ENCODE measurements around the gene HYAL2. TPM values are rescaled to one million over a fixed set of nuclear protein-coding genes. Genes with fewer than 3 reads are reported as not detected.
A peak's percentile ranks its signal among the peaks of the same experiment; 100 is the strongest.

Gene HYAL2
- total RNA-seq, 2 experiments from 2014 or later = 6.7 to 7.2 TPM

DNA sequence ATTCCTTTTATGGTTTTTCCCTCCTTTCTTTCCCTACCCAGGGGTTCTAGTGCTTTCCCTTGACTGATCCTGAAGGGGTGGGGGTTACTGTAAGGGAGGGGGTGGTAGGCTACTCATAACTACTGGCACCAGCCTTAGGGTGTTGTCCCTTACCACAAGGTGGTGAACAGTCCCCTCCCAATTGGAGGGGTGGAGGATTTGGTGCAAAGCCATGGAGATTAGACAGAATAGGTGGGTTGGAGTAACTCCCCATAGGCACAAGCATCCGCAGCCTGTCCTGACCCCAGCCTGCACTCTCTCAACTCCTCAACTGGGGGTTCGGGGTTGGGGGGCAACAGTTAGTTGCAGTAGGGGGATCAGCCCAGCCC lies 2.6 kb upstream of the HYAL2 start:
- CTCF ChIA-PET = interaction anchor here (0.7 to 6.7 kb wide), 11 partner anchors 10 to 131 kb away, joined by 3 to 82 read pairs (median 7); partner anchors contain the start of genes HYAL1, HYAL3, IFRD2 and NAA80
- H3K27ac Mint-ChIP-seq = no peak overlapping the region
- H3K27me3 Mint-ChIP-seq = no peaks in the 10 kb centered on the region
- H3K9me3 Mint-ChIP-seq = no peaks in the 10 kb centered on the region
- no peak for DNase-seq
- no peak overlapping the region for H3K4me3 Mint-ChIP-seq
- H3K4me1 Mint-ChIP-seq = peaks cover 35% of the 10 kb centered on the region
- POLR2A ChIA-PET = interaction anchor here (1.8 to 31.7 kb wide), 3 partner anchors 18 to 33 kb away, joined by 8 to 704 read pairs (median 21); partner anchors contain the start of genes CYB561D2, HYAL3, IFRD2 and NAA80
- peaks cover 17% of the 10 kb centered on the region for H3K36me3 Mint-ChIP-seq (ENCODE audit: low read depth)

DNA sequence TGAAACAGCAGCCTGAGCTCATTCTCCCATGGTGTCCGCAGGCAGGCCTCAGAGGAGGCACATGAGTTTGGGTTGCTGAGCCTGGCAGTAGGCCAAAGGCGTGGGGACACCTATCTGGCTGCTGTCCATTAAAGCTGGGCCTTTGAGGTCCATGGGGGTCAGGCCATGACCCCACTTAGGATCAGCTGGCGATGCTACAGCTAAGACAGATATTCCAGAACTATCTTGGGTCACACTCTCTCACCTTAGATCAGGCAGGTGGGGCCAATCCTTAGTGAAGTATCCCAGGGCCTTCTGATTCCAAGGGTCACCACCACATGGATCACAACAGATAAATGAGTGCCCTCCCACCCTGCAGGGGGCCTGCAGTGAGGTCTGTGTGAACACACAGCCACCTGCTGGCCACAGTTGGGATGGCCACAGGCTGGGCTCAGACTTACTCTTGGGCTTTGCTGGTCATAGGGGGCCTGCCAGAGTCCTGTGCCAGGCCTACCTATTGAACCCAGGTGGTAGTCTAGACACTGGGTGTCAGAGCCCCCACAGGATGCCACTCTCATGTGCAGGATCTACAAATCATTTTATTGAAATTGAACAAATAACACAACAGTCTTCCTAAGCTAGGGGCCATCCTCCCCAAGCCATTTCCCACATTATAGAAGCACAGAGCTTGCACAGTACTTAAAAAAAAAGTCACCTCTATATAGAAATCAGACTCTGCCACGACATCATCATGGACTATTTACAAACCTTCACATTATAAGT lies 2.0 kb upstream of the HYAL2 start:
- Mint-ChIP-seq H3K9me3 (no peaks in the 10 kb centered on the region), H3K27me3 (no peaks in the 10 kb centered on the region), H3K4me3 (no peak overlapping the region), H3K27ac (no peak overlapping the region), H3K36me3 (ENCODE audit: low read depth) (peaks cover 12% of the 10 kb centered on the region), H3K4me1 (peaks cover 41% of the 10 kb centered on the region)
- ChIA-PET POLR2A (interaction anchor here (1.0 to 31.7 kb wide), 4 partner anchors 9 to 33 kb away, joined by 3 to 704 read pairs (median 14); partner anchors contain the start of genes CYB561D2, HYAL3, IFRD2 and NAA80), CTCF (interaction anchor here (0.6 to 6.7 kb wide), 23 partner anchors 10 to 130 kb away, joined by 3 to 82 read pairs (median 5); partner anchors contain the start of genes CYB561D2, GNAI2, HYAL1 and HYAL3)
- DNase-seq = peak; percentile 69

DNA sequence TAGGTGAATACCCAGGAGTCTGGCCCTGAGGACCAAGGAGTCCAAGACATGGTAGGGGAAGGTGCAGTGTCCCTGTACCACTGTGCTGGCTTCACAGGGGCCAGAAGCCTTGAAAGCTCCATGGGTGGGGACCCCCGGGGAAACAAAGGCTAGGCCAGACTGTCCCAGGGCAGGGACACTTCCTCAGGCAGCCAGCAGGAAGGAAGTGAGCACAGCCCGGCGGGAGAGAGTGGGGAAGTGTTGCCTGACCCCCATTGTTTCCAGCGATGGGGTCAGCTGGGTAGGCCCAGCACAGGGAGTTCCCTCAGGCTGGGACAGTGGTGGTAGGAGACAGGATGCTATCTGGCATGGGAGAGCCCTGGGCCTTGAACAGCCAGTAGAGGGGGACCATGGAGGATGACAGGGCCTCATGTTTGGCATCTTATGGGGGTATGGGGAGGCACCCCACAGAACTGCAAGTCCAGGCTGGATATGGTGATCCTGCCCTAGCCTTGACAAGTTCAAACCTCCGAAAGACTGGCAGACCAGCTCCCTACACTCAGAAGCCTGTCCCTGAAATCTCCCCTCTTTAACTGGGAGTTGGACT lies 1.2 kb upstream of the HYAL2 start:
- Mint-ChIP-seq H3K4me1 (peaks cover 48% of the 10 kb centered on the region), H3K27me3 (no peaks in the 10 kb centered on the region), H3K27ac (peak overlapping the region; percentile 31), H3K36me3 (ENCODE audit: low read depth) (peaks cover 8% of the 10 kb centered on the region), H3K9me3 (no peaks in the 10 kb centered on the region), H3K4me3 (no peak overlapping the region)
- DNase-seq = no peak
- CTCF ChIA-PET = interaction anchor here (0.6 to 6.7 kb wide), 20 partner anchors 9 to 129 kb away, joined by 3 to 82 read pairs (median 6); partner anchors contain the start of genes CYB561D2, GNAI2, HYAL1 and HYAL3
- POLR2A ChIA-PET = interaction anchor here (1.0 to 31.7 kb wide), 4 partner anchors 9 to 32 kb away, joined by 3 to 704 read pairs (median 14); partner anchors contain the start of genes CYB561D2, HYAL3, IFRD2 and NAA80

DNA sequence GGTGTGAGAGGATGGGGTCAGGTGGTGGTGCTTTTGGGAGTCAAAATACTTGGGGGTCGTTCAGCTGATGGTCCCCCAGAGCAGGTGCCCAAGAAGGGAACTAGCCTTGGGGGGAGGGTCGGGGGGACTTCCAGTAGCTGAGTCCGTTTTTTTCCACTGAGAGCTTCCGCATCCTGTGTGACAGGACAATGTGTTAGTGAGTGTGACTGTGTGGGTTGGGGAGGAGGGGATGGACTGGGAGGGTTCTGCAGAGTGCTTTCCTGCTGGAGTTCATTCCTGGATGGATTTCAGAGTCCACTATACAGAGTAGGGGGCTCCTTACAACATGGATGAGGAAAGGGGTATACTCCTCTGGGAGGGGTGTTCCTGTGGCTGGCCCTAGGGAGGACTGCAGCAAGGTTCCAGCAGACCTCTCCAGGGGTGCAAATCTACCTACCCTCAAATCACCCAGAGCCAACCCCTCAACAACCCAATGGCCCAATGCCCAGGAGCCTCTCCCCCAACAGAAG lies 601 bp upstream of the HYAL2 start:
- peak overlapping the region; percentile 31 for H3K27ac Mint-ChIP-seq
- H3K36me3 Mint-ChIP-seq (ENCODE audit: low read depth) = peaks cover 2% of the 10 kb centered on the region
- H3K4me1 Mint-ChIP-seq = peaks cover 48% of the 10 kb centered on the region
- POLR2A ChIA-PET = interaction anchor here (2.2 to 31.7 kb wide), 2 partner anchors 19 to 24 kb away, joined by 21 to 704 read pairs; partner anchors contain the start of genes CYB561D2, HYAL3, NAA80 and NPRL2
- no peak overlapping the region for H3K4me3 Mint-ChIP-seq
- DNase-seq = no peak
- CTCF ChIA-PET = interaction anchor here (0.8 to 6.7 kb wide), 4 partner anchors 12 to 48 kb away, joined by 3 to 82 read pairs (median 36); partner anchors contain the start of genes HYAL3, IFRD2 and NAA80
- H3K27me3 Mint-ChIP-seq = no peaks in the 10 kb centered on the region
- H3K9me3 Mint-ChIP-seq = no peaks in the 10 kb centered on the region

DNA sequence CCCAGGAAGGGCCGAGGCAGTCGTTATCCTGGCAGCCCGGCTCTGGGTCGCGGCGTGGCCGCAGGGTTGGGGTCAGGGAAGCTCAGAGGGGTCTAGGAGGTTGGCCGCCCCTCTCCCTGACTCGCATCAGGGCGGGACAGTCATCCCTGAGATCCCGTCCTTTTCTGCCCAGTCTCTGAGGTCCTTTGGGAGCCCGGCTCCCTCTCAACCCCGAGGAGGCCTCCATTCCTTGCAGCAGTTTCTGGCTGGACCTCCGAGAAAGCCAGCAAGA lies 495 bp downstream of the HYAL2 start:
- H3K27ac Mint-ChIP-seq = no peak overlapping the region
- POLR2A ChIA-PET = interaction anchor here (1.1 to 31.7 kb wide), 3 partner anchors 21 to 75 kb away, joined by 3 to 704 read pairs (median 113); partner anchors contain the start of genes CYB561D2, HYAL3, NAA80 and NPRL2
- H3K4me3 Mint-ChIP-seq = peak overlapping the region; percentile 37
- H3K4me1 Mint-ChIP-seq = peaks cover 48% of the 10 kb centered on the region
- DNase-seq = no peak
- no peaks in the 10 kb centered on the region for H3K36me3 Mint-ChIP-seq (ENCODE audit: low read depth)
- H3K9me3 Mint-ChIP-seq = no peaks in the 10 kb centered on the region
- H3K27me3 Mint-ChIP-seq = no peaks in the 10 kb centered on the region
- CTCF ChIA-PET = interaction anchor here (0.9 to 6.7 kb wide), 5 partner anchors 13 to 75 kb away, joined by 3 to 82 read pairs (median 6); partner anchors contain the start of genes HYAL3, NAA80 and RASSF1

DNA sequence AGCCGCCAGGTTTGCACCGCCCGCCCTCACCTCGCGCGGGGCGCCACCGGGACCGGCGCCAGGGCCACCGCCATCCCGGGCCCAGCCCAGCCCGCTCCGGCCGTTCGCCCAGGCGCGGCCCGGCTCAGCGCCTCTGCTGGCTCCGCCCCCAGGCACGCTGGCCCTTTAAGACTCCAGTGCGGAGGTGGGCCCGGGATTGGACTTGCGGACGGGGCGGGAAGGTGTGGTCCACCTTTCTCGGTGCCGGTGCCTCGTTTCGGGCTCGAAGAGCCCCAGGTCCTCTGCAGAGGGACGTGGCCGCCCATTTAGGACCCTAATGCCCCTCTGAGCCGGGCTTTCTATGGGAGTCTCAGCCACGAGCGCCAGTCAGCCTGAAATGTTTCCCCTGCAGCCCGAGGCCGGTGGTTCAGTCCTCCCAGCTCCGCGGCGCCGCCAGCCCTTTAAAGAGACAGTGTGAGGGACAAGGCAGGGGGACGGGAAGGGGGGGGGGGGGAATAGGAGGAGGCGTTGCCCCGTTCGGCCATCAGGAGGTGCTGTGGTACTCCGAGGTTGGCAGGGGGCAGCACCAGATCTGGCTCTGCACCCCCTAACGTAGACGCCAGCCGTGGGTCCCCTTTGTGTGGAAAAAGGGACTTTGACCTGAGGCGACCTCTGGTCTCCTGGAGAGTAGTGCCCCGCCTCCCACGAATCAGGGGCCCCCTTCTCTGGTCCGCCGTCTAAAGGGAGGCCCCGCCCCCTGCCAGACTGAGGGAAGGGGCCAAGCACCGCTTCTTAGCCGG lies 1.0 kb downstream of the HYAL2 start:
- CTCF ChIA-PET = interaction anchor here (0.6 to 6.7 kb wide), 7 partner anchors 14 to 125 kb away, joined by 3 to 82 read pairs (median 5); partner anchors contain the start of genes HYAL3, NAA80 and RASSF1
- DNase-seq = peak; percentile 85

DNA sequence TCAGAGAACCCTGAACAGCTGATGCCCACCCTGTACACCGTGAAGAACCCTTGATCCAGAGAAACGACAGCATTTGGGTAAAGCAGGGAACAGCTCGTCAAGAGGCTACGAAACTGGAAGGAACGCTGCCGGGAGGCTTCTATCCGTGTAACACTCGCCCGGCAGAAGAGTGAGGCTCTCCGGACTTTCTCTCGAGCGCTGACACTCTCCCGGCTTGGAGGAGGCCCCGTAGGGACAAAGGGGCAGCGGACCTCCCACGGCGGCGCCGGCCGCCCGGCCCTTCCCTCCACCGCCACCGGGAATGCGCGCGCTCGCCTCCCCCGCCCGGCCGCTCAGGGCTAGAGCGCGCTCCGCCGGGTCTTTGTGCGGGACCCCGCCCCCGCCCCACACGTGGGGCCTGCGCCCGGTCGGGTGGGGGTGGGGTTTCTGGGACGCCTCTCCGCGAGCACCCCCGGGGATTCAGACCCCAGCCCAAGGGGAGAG lies 1.7 kb downstream of the HYAL2 start:
- Mint-ChIP-seq H3K4me3 (peak overlapping the region; percentile 86), H3K4me1 (peaks cover 52% of the 10 kb centered on the region), H3K27me3 (no peaks in the 10 kb centered on the region), H3K27ac (peak overlapping the region; percentile 69), H3K36me3 (ENCODE audit: low read depth) (peaks cover 4% of the 10 kb centered on the region), H3K9me3 (no peaks in the 10 kb centered on the region)
- ChIA-PET POLR2A (interaction anchor here (9.6 to 31.7 kb wide), 2 partner anchors 22 kb away, joined by 113 to 704 read pairs; partner anchors contain the start of genes CYB561D2, HYAL3, NAA80 and NPRL2), CTCF (interaction anchor here (0.6 to 6.7 kb wide), 7 partner anchors 14 to 124 kb away, joined by 3 to 82 read pairs (median 5); partner anchors contain the start of genes HYAL3, NAA80 and RASSF1)
- DNase-seq = peak; percentile 71

More for the DNA sequence above, 1.0 kb downstream of the HYAL2 start:
- no peaks in the 10 kb centered on the region for H3K9me3 Mint-ChIP-seq
- POLR2A ChIA-PET = interaction anchor here (1.1 to 31.7 kb wide), 3 partner anchors 21 to 75 kb away, joined by 3 to 704 read pairs (median 113); partner anchors contain the start of genes CYB561D2, HYAL3, NAA80 and NPRL2
- H3K36me3 Mint-ChIP-seq (ENCODE audit: low read depth) = no peaks in the 10 kb centered on the region
- H3K4me1 Mint-ChIP-seq = peaks cover 48% of the 10 kb centered on the region
- H3K4me3 Mint-ChIP-seq = peak overlapping the region; percentile 72
- no peaks in the 10 kb centered on the region for H3K27me3 Mint-ChIP-seq
- peak overlapping the region; percentile 83 for H3K27ac Mint-ChIP-seq

DNA sequence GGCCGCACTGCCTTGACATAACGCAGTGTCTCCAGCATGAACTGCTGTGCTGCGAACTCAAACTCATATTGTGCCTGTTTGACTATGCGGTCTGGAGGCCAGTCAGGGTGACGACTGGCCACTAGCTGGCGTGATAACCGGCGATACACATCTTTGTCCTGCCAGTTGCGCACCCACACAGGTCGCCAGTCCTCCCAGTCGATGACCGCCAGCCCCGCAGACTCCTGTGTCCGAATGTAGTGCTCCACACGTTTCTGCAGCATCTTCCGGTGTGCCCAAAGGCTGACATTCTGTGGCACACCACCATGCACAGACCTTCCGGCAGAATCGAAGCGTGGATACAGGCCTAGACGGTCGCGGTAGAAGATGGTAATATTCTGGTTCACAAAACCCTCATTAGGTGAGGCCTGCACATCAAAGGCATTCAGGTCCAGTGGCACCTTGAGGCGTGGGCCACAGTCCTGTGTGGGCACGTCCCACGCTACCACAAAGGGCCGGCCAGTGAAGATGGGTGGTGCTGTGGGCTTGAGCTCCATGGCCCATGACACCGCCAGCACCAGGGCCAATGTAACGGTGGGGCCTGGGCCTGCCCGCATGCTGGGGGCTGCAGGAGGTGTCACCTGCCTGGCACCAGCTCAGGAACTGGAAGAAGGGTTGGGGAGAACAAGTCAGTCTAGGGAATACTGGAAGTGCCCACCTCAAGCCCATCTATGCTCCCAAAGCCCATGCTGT lies 2.5 kb downstream of the HYAL2 start:
- POLR2A ChIA-PET = interaction anchor here (9.6 to 31.7 kb wide), 2 partner anchors 21 to 23 kb away, joined by 113 to 704 read pairs; partner anchors contain the start of genes CYB561D2, HYAL3, NAA80 and NPRL2
- peak overlapping the region; percentile 37 for H3K27ac Mint-ChIP-seq
- H3K27me3 Mint-ChIP-seq = no peaks in the 10 kb centered on the region

DNA sequence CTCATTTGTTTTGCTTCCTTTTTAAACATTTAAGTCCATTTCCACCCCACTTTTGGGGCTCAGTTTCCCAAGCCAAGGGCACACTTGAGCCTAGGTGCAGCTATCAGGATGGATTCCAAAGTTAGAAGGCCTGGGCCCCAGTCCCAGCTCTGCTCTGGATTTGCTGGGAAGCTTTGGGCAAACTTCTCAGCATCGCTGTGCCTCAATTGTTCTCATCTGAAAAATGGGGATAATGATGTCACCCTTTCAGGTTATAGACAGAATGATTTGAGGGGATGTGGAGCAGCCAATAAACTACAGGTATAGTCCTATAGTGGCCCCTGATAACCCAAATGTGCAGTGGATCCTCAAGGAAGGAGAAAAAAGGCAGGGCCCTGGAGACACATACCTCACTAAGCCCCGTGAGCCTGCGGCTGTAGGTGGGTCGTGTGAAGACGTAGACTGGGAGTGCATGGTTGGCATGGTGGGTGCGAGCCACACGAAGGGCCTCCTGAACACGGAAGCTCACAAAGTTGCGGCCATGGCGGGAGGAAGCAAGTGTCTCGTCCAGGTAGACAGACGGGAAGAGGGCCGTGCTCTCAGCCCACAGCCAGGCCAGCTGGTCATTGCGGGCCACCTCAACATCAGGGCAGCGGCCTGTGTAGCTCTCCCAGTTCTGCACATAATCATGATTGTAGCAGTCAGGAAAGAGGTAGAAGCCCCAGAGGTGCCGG lies 3.2 kb downstream of the HYAL2 start:
- ChIA-PET CTCF (interaction anchor here (1.0 to 2.0 kb wide), 2 partner anchors 13 to 20 kb away, joined by 3 to 8 read pairs; partner anchors contain the start of genes HYAL3 and NAA80), POLR2A (interaction anchor here (9.6 to 31.7 kb wide), 2 partner anchors 21 to 23 kb away, joined by 113 to 704 read pairs; partner anchors contain the start of genes CYB561D2, HYAL3, NAA80 and NPRL2)
- H3K27me3 Mint-ChIP-seq = no peaks in the 10 kb centered on the region
- H3K9me3 Mint-ChIP-seq = no peaks in the 10 kb centered on the region
- peaks cover 59% of the 10 kb centered on the region for H3K4me1 Mint-ChIP-seq
- DNase-seq = no peak
- H3K4me3 Mint-ChIP-seq = peak overlapping the region; percentile 86
- H3K36me3 Mint-ChIP-seq (ENCODE audit: low read depth) = peaks cover 4% of the 10 kb centered on the region
- no peak overlapping the region for H3K27ac Mint-ChIP-seq

More for the DNA sequence above, 2.5 kb downstream of the HYAL2 start:
- DNase-seq = peak; percentile 16
- H3K4me1 Mint-ChIP-seq = peaks cover 58% of the 10 kb centered on the region
- peaks cover 4% of the 10 kb centered on the region for H3K36me3 Mint-ChIP-seq (ENCODE audit: low read depth)
- CTCF ChIA-PET = interaction anchor here (1.0 to 6.7 kb wide), 3 partner anchors 14 to 21 kb away, joined by 3 to 82 read pairs (median 61); partner anchors contain the start of genes HYAL3 and NAA80
- H3K9me3 Mint-ChIP-seq = no peaks in the 10 kb centered on the region
- peak overlapping the region; percentile 86 for H3K4me3 Mint-ChIP-seq

DNA sequence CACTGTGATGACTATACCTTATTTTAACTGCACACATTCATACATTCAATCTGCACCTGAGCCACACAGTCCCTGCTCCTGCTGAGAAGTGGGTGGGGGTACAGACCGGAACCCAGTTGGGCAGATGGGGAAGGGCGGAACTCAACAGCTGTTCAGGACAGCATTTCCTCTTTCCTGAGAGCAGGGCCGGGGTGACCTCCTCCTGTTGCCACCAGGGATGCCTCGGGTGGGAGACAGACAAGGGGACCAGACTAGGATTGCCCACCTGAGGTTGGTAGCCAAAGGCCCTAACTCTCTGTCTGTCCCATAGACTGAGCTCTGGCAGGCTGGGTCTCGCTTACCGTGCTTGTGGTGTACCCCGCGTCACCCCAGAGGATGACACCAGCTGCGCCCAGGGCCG lies 3.9 kb downstream of the HYAL2 start:
- Mint-ChIP-seq H3K9me3 (no peaks in the 10 kb centered on the region), H3K4me1 (peaks cover 64% of the 10 kb centered on the region), H3K4me3 (no peak overlapping the region), H3K27ac (peak overlapping the region; percentile 14), H3K36me3 (ENCODE audit: low read depth) (peaks cover 4% of the 10 kb centered on the region), H3K27me3 (no peaks in the 10 kb centered on the region)
- ChIA-PET POLR2A (interaction anchor here (9.6 to 31.7 kb wide), 2 partner anchors 20 to 24 kb away, joined by 113 to 704 read pairs; partner anchors contain the start of genes CYB561D2, HYAL3, NAA80 and NPRL2), CTCF (interaction anchor here (0.8 to 2.0 kb wide), 2 partner anchors 18 to 19 kb away, joined by 3 to 8 read pairs; partner anchors contain the start of genes HYAL3 and NAA80)
- no peak for DNase-seq

Data from activated CD4-positive, alpha-beta memory T cell treated with anti-CD3 and anti-CD28 coated beads, Interleukin-2, amount 10 ng/mL, durations not matched to agents 7 days and 5 days (primary cell).